Measurements from ENCODE around the gene SLC6A8. TPM values are rescaled to one million over a fixed set of nuclear protein-coding genes. Genes with fewer than 3 reads are reported as not detected.

Gene SLC6A8
- total and polyA plus RNA-seq, 2 of the 4 experiments (the other 2 are of a cell fraction) = 7.2 to 25.5 TPM

DNA sequence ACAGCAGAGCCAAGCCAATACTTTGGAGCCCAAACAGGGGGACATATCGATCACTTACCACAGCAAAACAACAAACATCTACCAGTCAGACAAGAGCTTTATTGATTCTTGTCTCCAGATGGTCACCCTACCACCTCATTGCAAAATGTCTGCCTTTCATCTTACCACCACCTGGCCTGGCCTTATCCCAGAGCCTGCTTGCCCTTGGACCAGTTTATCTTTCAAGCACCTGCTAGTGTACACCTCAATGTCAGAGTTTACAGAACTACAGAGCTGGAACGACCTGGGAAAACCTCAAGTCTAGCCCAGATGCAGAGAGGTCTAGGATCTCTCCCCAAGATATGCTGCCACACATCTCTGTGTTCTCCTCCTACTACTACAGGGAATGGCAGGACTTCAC lies 32.0 kb downstream of the SLC6A8 start:
- dilution Hi-C loops (cut with HindIII; ENCODE audit: low sequenced_read_pairs, unreplicated experiment) = no loop called here
- POLR2A ChIA-PET (ENCODE audit: unreplicated experiment) = no interaction called here

More for the DNA sequence above, 32.0 kb downstream of the SLC6A8 start:
- no peak overlapping the region for H2BK120ac ChIP-seq (ENCODE audit: low read depth, low read length)
- H2AFZ ChIP-seq (replicated peaks; ENCODE audit: low read length, poor library complexity) = no peak overlapping the region
- H3K23ac ChIP-seq (ENCODE audit: low read depth, low read length) = no peak overlapping the region
- H3K36me3 ChIP-seq (ENCODE audit: control insufficient read depth, insufficient read depth, low read length) = peaks cover 33% of the 10 kb centered on the region
- H3K9ac ChIP-seq (ENCODE audit: low read depth, low read length) = no peak overlapping the region
- no peaks in the 10 kb centered on the region for H3K9me3 ChIP-seq (ENCODE audit: control insufficient read depth, insufficient read depth, low read length)
- TF ChIP-seq ELK1 (IDR thresholded peaks at IDR 0.05; ENCODE audit: borderline replicate concordance, low read depth, low read length) (no peak), BHLHE40 (IDR thresholded peaks at IDR 0.05; ENCODE audit: low read depth, low read length) (no peak), CHD1 (IDR thresholded peaks at IDR 0.05; ENCODE audit: low read depth, low read length) (no peak), RAD21 (IDR thresholded peaks at IDR 0.05; ENCODE audit: low read length) (no peak), NFE2L2 (IDR thresholded peaks at IDR 0.05; ENCODE audit: low read depth, low read length) (no peak), MAZ (IDR thresholded peaks at IDR 0.05; ENCODE audit: borderline replicate concordance, low read depth, low read length) (no peak), MXI1 (IDR thresholded peaks at IDR 0.05; ENCODE audit: borderline replicate concordance, low read depth, low read length) (no peak), SMC3 (IDR thresholded peaks at IDR 0.05; ENCODE audit: low read depth, low read length) (no peak), RFX5 (IDR thresholded peaks at IDR 0.05; ENCODE audit: low read depth, low read length) (no peak)
- no peak overlapping the region for H3K56ac ChIP-seq (ENCODE audit: extremely low read depth, insufficient read depth, low read length)
- no peak overlapping the region for H2BK5ac ChIP-seq (ENCODE audit: low read depth, low read length, poor library complexity, severe bottlenecking)
- no peak overlapping the region for H3K27ac ChIP-seq (ENCODE audit: insufficient read depth, low read length)
- no TSS peak for BruUV-seq (replicated peaks)
- H2AK5ac ChIP-seq (ENCODE audit: low read depth, low read length) = no peak overlapping the region
- H3K79me1 ChIP-seq (ENCODE audit: low read depth in 1 of 2, low read length in 2 of 2) = peaks cover 5 to 12% of the 10 kb centered on the region in 2 experiments; a peak in 3 of 4 replicates
- 86% methylated on average over 1 of the region's 2 CpGs; no CpG with 5 or more reads in 1 of the 2 experiments for WGBS, 2 experiments (ENCODE audit: extremely low coverage in 2 of 2, insufficient read length in 1 of 2)
- H3K4me3 ChIP-seq (ENCODE audit: insufficient read depth, low read depth, low read length) = no peak overlapping the region
- intact Hi-C loops (cut with micrococcal nuclease) = no loop called here
- no peak overlapping the region for H3K18ac ChIP-seq (ENCODE audit: low read depth, low read length)
- no peak overlapping the region for H3K4ac ChIP-seq (ENCODE audit: low read depth, low read length)
- H4K20me1 ChIP-seq (ENCODE audit: insufficient read depth, low read length) = peaks cover 14% of the 10 kb centered on the region
- H3K9me1 ChIP-seq (ENCODE audit: insufficient read depth, low read length) = no peaks in the 10 kb centered on the region; the same call in 1 of the 2 replicates
- no peak overlapping the region for H3K4me2 ChIP-seq (ENCODE audit: low read depth, low read length)
- H4K91ac ChIP-seq (ENCODE audit: insufficient read depth, low read depth, low read length) = no peak overlapping the region
- CTCF ChIA-PET = no interaction called here
- H3K14ac ChIP-seq (replicated peaks; ENCODE audit: low read depth, low read length) = no peak overlapping the region
- no peak overlapping the region for H2BK15ac ChIP-seq (ENCODE audit: low read depth, low read length)
- in situ Hi-C loops (cut with MboI; ENCODE audit: low sequenced_read_pairs) = no loop called here
- ATAC-seq (ENCODE audit: low read depth) (no peak), DNase-seq (no peak)
- no peaks in the 10 kb centered on the region for H3K27me3 ChIP-seq (ENCODE audit: control insufficient read depth, insufficient read depth, low read length)
- H2BK20ac ChIP-seq (ENCODE audit: low read depth, low read length) = no peak overlapping the region
- H3K4me1 ChIP-seq (ENCODE audit: control insufficient read depth, insufficient read depth, low read length) = peaks cover 2% of the 10 kb centered on the region; the same call in 1 of the 2 replicates
- no peak overlapping the region for H4K5ac ChIP-seq (ENCODE audit: low read depth, low read length)
- H2AK9ac ChIP-seq (replicated peaks; ENCODE audit: low read depth, low read length, poor library complexity) = no peak overlapping the region
- H4K8ac ChIP-seq (ENCODE audit: low read depth in 2 of 2, low read length in 2 of 2) = no peak overlapping the region
